Fibroblast of gingiva (primary cell): ENCODE measurements around the gene MTHFD1L.
A peak's percentile ranks its signal among the peaks of the same experiment; 100 is the strongest.

ENCODE experiments used
- DNase-seq: peaks from one replicate; pipeline ENCODE4 v3.0.0-alpha.2; 2011; ENCODE audit warnings: low read depth

MTHFD1L gene

GRCh38 chr6:150991487-150991886 is 126.0 kb downstream of the MTHFD1L start:
- DNase-seq: no peak

- DNase-seq: no peak
These were observed 126.8 kb downstream of the MTHFD1L start for GRCh38 chr6:150992262-150992661.

GRCh38 chr6:150992703-150993102 is 127.2 kb downstream of the MTHFD1L start:
- DNase-seq: peak; percentile 46

GRCh38 chr6:150993253-150993652 is 127.8 kb downstream of the MTHFD1L start:
- no peak for DNase-seq

DNA sequence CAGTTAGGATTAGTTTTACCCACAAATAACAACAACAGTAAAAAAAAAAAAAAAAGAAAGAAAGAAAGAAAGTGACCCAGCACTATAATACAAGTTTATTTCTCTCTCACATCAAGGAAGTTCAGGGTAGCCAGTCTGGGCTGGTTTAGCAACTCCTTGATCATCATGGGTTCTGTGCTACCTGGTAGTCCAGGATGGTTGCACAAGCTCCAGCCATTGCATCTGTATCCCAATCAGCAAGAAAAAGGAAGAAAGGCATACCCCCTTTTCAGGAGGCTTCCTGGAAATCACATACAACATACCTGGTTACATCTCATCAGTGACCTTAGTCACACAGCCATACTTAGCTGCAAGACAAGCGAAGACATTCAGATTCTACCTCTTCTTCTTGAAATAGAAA is 128.5 kb downstream of the MTHFD1L start:
- DNase-seq: no peak

DNA sequence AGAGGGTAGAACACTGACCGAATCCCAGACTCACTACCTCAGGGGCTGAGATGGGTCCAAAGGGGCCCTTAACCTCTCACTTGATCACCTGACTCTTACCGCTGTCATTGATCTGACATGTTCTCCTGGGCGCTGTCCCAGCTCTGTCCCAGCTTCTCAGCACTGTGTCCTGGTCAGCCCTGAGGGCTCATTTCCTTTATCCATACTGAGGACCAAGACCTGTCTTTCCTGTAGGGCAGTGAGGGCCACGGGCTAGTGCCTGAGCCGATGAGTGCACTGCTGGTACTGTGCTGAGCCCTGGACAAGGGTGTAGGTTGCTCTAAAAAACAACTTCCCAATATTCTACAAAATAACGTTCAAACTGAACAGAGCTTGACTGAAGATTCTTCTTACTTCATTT is 131.5 kb downstream of the MTHFD1L start:
- DNase-seq: no peak

GRCh38 chr6:150999107-150999506 is 133.6 kb downstream of the MTHFD1L start:
- DNase-seq: peak; percentile 93

DNA sequence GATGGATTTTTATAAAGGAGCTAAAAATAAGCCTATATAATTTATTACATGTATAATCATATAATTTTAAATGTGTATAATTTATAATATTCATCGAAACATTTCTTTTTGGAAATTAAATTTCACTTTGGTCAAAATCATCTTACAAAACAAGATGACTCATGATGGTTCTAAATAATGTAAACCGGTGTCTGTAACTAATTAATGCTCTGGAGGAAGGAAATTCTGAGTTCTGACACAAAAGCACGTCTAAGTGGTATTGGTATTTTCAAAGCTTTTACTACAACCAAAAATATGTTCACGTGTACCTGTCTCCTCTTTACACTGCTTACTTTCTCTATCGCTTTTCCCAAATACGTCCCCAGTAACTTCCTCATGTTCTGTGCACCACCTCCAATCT is 134.1 kb downstream of the MTHFD1L start:
- DNase-seq: peak; percentile 33

- no peak for DNase-seq
These were observed 136.0 kb downstream of the MTHFD1L start for GRCh38 chr6:151001387-151002056.

DNA sequence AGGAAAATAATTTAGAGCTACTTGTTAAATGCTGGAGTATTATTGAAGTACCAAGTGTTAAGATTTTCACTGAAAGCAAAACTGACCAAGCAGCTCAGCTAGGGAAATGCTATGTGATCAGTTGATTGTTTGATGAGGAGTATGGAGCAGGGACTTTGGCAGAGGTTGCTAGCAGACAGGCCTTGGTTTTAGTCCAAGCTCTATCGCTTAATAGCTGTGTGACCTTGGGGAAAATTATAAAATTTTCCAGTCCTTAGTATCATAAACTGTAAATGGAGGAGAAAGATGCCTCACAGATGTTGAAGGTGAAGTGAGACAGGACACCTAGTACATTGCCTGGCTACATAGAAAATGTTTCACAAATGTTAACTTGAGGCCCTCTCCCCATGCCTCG is 136.6 kb downstream of the MTHFD1L start:
- DNase-seq: no peak

GRCh38 chr6:151002491-151002935 is 137.0 kb downstream of the MTHFD1L start:
- no peak for DNase-seq

- DNase-seq: peak; percentile 89
These were observed 139.0 kb downstream of the MTHFD1L start for GRCh38 chr6:151004383-151005024.

DNA sequence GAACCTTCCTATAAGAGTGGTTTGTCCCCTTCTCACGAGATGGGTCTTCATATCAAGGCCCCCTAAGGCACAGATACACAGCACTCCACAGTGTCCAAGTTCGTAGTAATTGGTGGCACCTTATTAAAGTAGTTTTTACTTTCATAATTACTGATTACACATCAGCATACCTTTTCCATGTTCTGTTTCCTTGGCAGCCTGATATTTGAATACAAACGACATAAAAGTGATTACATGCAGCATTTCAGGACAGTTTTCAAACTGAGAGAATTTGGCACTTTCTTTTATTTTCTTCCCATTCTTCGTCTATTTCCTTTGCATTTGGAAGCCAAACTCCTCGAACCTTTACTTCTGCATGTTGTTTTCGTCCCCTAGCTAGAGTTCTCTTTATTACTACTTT is 139.7 kb downstream of the MTHFD1L start:
- DNase-seq: no peak

- no peak for DNase-seq
These were observed 140.6 kb downstream of the MTHFD1L start for GRCh38 chr6:151005896-151006632.

- DNase-seq: no peak
These were observed 141.6 kb downstream of the MTHFD1L start for GRCh38 chr6:151007076-151007475.

- DNase-seq: no peak
These were observed 142.4 kb downstream of the MTHFD1L start for GRCh38 chr6:151007922-151008321.

- no peak for DNase-seq
These were observed 142.9 kb downstream of the MTHFD1L start for GRCh38 chr6:151008425-151008824.

GRCh38 chr6:151009576-151009975 is 144.1 kb downstream of the MTHFD1L start:
- no peak for DNase-seq

GRCh38 chr6:151010071-151010470 is 144.6 kb downstream of the MTHFD1L start:
- peak; percentile 89 for DNase-seq

DNA sequence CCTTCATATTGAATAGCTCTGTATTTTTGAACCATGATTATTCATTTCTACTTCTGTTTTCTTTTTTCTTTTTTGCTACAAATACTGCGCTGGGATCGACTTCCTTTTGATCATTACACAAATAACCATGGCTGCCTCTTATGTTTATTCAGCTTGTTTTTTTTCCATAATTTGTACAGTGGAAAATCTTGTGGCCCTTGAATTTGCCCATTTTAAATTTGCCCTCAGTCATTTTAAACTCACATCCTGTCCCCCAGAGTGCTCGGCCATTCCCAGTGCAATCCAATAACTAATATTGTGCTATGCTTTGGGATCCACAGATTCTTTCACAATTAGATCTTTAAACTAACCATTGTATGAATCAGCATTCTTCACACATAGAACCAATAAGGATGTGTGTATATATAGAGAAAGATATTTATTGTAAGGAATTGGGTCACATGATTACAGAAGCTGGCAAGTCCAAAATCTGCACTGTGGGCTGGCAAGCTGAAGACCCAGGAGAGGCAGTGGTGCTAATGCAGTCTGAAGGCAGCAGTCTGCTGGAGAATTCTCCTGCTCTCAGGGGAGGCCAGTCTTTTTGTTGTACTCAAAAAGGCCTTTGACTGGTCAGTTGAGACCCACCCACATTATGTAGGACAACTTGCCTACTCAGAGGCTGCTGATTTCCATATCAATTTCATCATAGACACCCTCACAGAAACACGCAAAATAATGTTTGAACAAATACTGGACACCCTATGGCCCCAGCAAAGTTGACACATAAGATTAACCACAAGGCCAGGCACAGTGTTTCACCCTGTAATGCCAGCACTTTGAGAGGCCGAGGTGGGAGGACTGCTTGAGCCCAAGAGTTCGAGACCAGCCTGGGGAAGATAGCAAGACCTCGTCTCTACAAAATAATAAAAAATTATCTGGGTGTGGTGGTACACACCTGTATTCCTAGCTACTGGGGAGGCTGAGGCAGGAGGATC is 147.1 kb downstream of the MTHFD1L start:
- DNase-seq: peak; percentile 83

DNA sequence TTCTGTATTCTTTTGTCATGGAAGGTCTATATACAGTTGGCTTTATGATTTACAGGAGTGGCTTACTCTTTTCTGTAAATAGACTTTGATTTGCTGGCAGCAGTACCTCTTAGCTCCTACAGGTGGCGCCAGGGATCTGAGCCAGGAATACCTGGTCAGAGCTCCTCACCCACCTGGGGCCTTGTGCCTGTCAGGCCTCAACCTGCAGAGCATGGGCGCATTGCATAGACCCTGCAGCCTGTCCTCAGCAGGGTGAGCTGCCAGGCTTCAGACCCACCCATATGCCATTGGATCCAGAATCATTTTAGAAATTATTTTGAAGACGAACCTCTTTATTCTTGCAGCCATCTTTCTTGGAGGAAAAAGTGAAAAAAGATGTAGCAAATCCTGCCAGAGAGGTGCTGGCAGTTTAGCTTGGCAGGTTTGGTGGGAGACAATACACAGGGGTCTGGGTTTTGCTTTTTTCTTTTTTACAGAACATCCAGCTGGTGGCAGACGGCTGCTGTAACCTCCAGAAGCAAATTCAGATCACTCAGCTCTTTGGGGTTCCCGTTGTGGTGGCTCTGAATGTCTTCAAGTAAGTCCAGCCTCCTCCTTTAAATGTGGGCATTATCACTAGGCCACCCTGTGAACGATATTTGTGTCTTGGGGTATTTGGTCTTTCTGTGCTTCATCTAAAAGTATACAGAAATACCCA is 149.1 kb downstream of the MTHFD1L start:
- peak; percentile 42 for DNase-seq
